Gastrocnemius medialis (tissue), 4 donors: ENCODE results near the gene CPLX3. TPM values are rescaled to one million over a fixed set of nuclear protein-coding genes. Genes with fewer than 3 reads are reported as not detected.

Source experiments
- ATAC-seq, 2 donors: fragments of 150-250 bp; one replicate each; pipeline ENCODE4 v1.9.1; 2016
- DNase-seq, 2 donors: peaks; one replicate each; pipeline ENCODE4 v3.0.0-alpha.2; 2019
- H3K27ac ChIP-seq, 4 donors: fragments of 200-600 bp; sonication (generic); 1 replicate in 1 of 4; 2 replicates in 3 of 4; pipeline ENCODE4 v1.5.1; 2016 to 2018; ENCODE audit warnings: mild to moderate bottlenecking in 2 of 4, moderate library complexity in 1 of 4
- H3K27me3 ChIP-seq, 3 donors: fragments of 200-600 bp; sonication (generic) in 2 of 3; 1 replicate in 1 of 3; 2 replicates in 2 of 3; pipeline versions ENCODE4 v1.5.1 to v1.6.0; 2016 to 2019; ENCODE audit warnings: mild to moderate bottlenecking in 1 of 3, moderate library complexity in 1 of 3
- H3K36me3 ChIP-seq, 2 donors: fragments of 200-600 bp; sonication (generic) in 1 of 2; one replicate each; pipeline ENCODE4 v1.5.1; 2017 to 2018
- H3K4me1 ChIP-seq, 2 donors: fragments of 200-600 bp; sonication (generic) in 1 of 2; one replicate each; pipeline ENCODE4 v1.5.1; 2016 to 2017; ENCODE audit warnings: mild to moderate bottlenecking in 2 of 2
- H3K4me3 ChIP-seq, 4 donors: fragments of 200-600 bp; sonication (generic) in 3 of 4; 1 replicate in 1 of 4; 2 replicates in 3 of 4; pipeline ENCODE4 v1.5.1; 2016 to 2019; ENCODE audit warnings: mild to moderate bottlenecking in 2 of 4
- H3K9me3 ChIP-seq, 3 donors: fragments of 200-600 bp; sonication (generic) in 2 of 3; 1 replicate in 1 of 3; 2 replicates in 2 of 3; pipeline ENCODE4 v1.5.1; 2016 to 2019
- CTCF ChIP-seq, 5 experiments: fragments of 450-650 bp in 3 of 5; fragments of 200-600 bp in 2 of 5; sonication (generic) in 2 of 5; IDR thresholded peaks in 4 of 5; conservative IDR thresholded peaks in 1 of 5; 1 replicate in 4 of 5; 2 replicates in 1 of 5; pipeline ENCODE4 v1.5.1; 2016 to 2019; ENCODE audit warnings: antibody characterized with exemption in 5 of 5, mild to moderate bottlenecking in 3 of 5, moderate library complexity in 3 of 5
- POLR2A ChIP-seq, 2 donors: fragments of 450-650 bp; IDR thresholded peaks; one replicate each; pipeline ENCODE4 v1.6.1; 2017; ENCODE audit warnings: antibody characterized with exemption in 2 of 2, mild to moderate bottlenecking in 2 of 2, moderate library complexity in 2 of 2
- in situ Hi-C, 4 donors: fragments of 200-750 bp; cut with MboI; loops; one replicate each; pipeline versions ENCODE4 v1.15.0 to v1.8.0; 2017; ENCODE audit warnings: low sequenced_read_pairs in 4 of 4
- intact Hi-C: fragments of 100-400 bp; cut with DNase I; formaldehyde crosslinking; loops from one replicate; pipeline ENCODE4 v1.15.1; 2023; ENCODE audit warnings: low total_unique reads
- total RNA-seq, 4 donors: library from RNA; depleted of rRNA; stranded (reverse); fragments of >200 nt; gene quantifications; one replicate each; pipeline versions ENCODE4 v1.1.0 to v1.2.3, GENCODE V29; 2016

The CPLX3 gene
- total RNA-seq, 4 donors from 2014 or later = not detected

DNA sequence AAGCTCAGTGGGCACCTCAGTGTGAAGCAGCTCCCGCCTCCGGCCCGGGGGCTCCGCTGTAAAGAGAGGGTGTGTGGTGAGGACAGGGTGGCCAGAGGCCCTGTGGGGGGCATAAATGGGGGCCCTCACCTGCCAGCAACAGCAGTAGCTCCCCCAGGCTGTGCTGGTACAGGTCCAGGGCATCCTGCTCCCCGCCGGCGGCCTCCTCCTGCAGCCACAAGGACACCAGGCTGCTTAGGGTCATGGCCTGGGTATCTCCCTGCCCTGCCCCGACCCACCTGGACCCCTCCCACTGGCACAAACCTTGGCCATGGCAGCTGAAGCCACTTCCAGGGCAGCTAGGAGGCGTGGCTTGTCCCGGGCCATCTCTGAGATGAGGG lies 11.7 kb downstream of the CPLX3 start:
- Histone ChIP-seq H3K27ac (no peak overlapping the region), H3K4me3 (no peak overlapping the region), H3K36me3 (peaks cover 0 to 26% of the 10 kb centered on the region in 2 donors), H3K9me3 (no peaks in the 10 kb centered on the region), H3K27me3 (no peaks in the 10 kb centered on the region), H3K4me1 (peaks cover 0 to 10% of the 10 kb centered on the region in 2 donors)
- TF ChIP-seq POLR2A (IDR thresholded peaks at IDR 0.05) (no peak), CTCF (IDR thresholded peaks at IDR 0.05 in 4 of 5, conservative IDR thresholded peaks at IDR 0.05 in 1 of 5) (no peak)
- intact Hi-C loops (no loop called here), in situ Hi-C loops (no loop called here)
- DNase-seq (no peak), ATAC-seq (no peak)

GRCh38 chr15:74838746-74839525 lies 12.5 kb downstream of the CPLX3 start:
- in situ Hi-C loops = no loop called here
- DNase-seq (no peak), ATAC-seq (no peak)
- intact Hi-C loops = no loop called here
- Histone ChIP-seq H3K27ac (no peak overlapping the region), H3K4me1 (peaks cover 0 to 16% of the 10 kb centered on the region in 2 donors), H3K4me3 (no peak overlapping the region), H3K27me3 (no peaks in the 10 kb centered on the region), H3K36me3 (peaks cover 0 to 26% of the 10 kb centered on the region in 2 donors), H3K9me3 (no peaks in the 10 kb centered on the region)
- TF ChIP-seq CTCF (IDR thresholded peaks at IDR 0.05 in 4 of 5, conservative IDR thresholded peaks at IDR 0.05 in 1 of 5) = no peak
- no peak for TF ChIP-seq POLR2A (IDR thresholded peaks at IDR 0.05)

DNA sequence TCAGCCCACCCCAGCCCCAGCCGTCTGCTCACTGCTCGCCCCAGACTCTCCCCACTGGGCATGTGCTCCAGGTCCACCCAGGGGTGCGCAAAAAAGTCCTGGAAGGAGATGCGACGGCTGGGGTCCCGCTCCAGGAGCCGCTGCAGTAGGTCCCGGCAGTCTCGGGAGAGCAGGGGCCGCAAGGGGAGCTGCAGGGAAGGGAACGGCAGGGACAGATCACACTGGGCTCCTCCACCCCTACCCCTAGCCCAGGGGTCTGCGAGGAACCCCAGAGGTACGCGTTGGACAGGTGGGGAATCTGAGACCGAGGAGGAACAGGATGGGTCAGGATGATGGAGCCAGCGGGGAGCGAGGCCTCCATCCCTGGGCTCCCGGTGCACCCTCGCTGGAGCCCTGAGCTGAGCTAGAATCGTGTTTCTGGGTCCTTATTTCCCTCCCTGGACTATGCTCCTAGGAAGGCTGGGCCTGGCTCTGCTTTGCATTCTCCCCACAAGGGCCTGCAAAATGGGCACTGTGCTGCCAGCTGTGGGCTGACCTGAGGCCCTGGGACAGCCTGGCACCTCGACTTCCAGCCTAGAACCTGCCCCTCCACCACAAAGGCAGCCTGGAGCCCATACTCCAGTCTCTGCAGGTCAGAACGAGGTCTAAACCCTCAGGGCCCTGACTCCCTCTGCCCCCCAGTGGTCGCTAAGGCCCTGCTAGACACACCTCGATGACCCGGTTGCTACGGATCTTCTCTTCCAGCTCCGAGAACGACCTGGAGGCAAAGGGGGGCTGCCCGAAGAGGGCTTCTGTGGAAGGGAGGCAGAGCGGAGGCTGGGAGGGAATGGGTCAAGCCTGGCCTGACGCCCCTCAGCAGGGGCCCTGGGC lies 13.3 kb downstream of the CPLX3 start:
- DNase-seq (no peak), ATAC-seq (no peak)
- no peaks in the 10 kb centered on the region for H3K9me3 ChIP-seq
- H3K4me1 ChIP-seq = peaks cover 0 to 16% of the 10 kb centered on the region in 2 donors
- H3K36me3 ChIP-seq = peaks cover 0 to 26% of the 10 kb centered on the region in 2 donors
- in situ Hi-C loops (loop anchor here in 1 of 4 donors (5.0 kb wide), 1 partner anchor 62 kb away; no protein-coding TSS in a partner anchor), intact Hi-C loops (loop anchor here (5.0 kb wide), 1 partner anchor 57 kb away; the partner anchor contains the start of gene CSK)
- no peaks in the 10 kb centered on the region for H3K27me3 ChIP-seq
- TF ChIP-seq POLR2A (IDR thresholded peaks at IDR 0.05) = no peak
- TF ChIP-seq CTCF (IDR thresholded peaks at IDR 0.05 in 4 of 5, conservative IDR thresholded peaks at IDR 0.05 in 1 of 5) = no peak
- no peak overlapping the region for H3K27ac ChIP-seq
- H3K4me3 ChIP-seq = no peak overlapping the region

DNA sequence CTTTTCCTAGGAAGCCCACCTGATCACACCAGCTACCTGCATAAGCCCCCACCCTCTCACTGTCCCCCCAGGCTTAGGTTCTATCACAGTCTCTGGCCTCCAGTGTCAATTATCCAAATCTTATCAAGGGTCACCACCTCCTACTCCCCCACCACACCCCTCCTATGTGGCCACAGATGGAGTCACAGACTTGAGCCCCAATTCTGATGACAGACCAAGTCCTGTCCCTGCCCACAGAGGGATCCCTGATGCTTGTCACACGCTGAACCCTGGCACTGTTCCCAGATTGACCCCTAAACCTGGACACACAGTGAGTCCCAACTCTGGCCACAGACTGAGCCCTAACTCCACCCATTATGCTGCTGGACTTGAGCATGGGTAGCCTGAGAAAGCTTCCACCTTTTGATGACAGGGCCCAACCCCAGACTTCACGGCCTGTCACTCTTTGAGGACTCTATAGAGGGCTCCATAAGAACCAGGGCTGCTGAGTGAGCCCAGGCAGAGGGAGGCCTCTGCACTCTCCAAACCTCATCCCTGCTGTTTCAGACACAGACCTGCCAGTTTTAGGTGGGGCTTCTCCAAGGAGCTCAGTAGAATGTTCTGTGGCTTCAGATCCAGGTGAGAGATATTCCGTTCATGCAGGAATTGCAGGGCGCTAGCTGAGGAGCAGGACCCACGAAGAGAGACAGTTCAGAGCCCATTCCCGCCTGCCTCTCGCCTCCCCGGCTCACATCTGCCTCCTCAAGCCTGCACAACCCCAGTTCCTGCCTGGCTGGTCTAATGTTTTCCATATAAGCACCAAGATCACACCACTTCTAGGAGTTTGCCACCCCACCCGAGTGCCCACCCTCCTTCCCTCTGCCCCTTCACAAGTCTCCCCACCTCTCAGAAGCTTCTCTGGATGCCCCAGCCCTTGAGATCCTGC lies 14.7 kb downstream of the CPLX3 start:
- no peak for DNase-seq
- intact Hi-C loops = loop anchor here (5.0 kb wide), 1 partner anchor 59 kb away; the partner anchor contains the start of gene CSK

More for the DNA sequence above, 14.7 kb downstream of the CPLX3 start:
- Histone ChIP-seq H3K27me3 (no peaks in the 10 kb centered on the region), H3K4me1 (peaks cover 0 to 16% of the 10 kb centered on the region in 2 donors), H3K4me3 (no peak overlapping the region), H3K36me3 (peaks cover 0 to 40% of the 10 kb centered on the region in 2 donors), H3K9me3 (no peaks in the 10 kb centered on the region), H3K27ac (no peak overlapping the region)
- ATAC-seq = no peak
- no peak for TF ChIP-seq CTCF (IDR thresholded peaks at IDR 0.05 in 4 of 5, conservative IDR thresholded peaks at IDR 0.05 in 1 of 5)
- in situ Hi-C loops = loop anchor here in 1 of 4 donors (5.0 kb wide), 1 partner anchor 64 kb away; no protein-coding TSS in a partner anchor
